ENCODE results near the gene RICTOR.

Gene RICTOR

DNA sequence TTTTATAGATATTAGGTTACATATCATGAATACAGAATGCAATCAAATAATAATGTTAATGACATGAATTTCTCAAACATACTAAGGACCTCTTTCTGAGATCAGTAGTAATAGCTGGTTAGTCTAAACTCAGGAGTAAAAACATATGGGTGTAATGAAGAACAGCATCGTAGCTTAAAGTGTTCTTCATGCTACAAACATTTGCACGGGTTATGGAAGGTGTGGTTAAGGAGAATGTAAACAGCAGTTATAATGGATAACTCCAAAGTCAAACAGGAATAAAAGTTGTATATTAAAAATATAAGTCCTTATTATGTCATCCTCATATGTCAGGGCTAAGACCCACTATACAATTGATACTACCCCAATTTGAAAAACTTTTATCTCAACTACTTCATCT is 112.5 kb downstream of the RICTOR start:
- Histone ChIP-seq H3K9me3 (ENCODE audit: control insufficient read depth, insufficient read depth, low read depth, low read length) (no peaks in the 10 kb centered on the region), H3K36me3 (ENCODE audit: control insufficient read depth in 2 of 2, insufficient read depth in 1 of 2, low read length in 2 of 2) (peaks cover 48 to 67% of the 10 kb centered on the region in 2 experiments), H3K4me1 (ENCODE audit: control insufficient read depth, insufficient read depth, low read length) (no peaks in the 10 kb centered on the region), H3K27ac (ENCODE audit: extremely low read depth, low read depth, low read length) (no peak overlapping the region), H3K4me3 (ENCODE audit: low read depth, low read length) (no peak overlapping the region)
- ChIA-PET POLR2A (no interaction called here), CTCF (interaction anchor here (0.6 to 0.8 kb wide), 3 partner anchors 10 to 756 kb away, joined by 3 read pairs; no protein-coding TSS in a partner anchor)
- TF ChIP-seq ZNF658 (tag by site-specific recombination; IDR thresholded peaks at IDR 0.05) (no peak), ZSCAN23 (tag by site-specific recombination; IDR thresholded peaks at IDR 0.05) (no peak), ZNF677 (tag by site-specific recombination; IDR thresholded peaks at IDR 0.05) (no peak), SP2 (tag by site-specific recombination; IDR thresholded peaks at IDR 0.05) (no peak), ZSCAN18 (tag by site-specific recombination; IDR thresholded peaks at IDR 0.05) (no peak), HOXA7 (CRISPR knock-in tag; IDR thresholded peaks at IDR 0.05; ENCODE audit: borderline replicate concordance) (no peak), ZNF266 (tag by site-specific recombination; IDR thresholded peaks at IDR 0.05; ENCODE audit: low read depth) (no peak)
- TF ChIP-seq, protein P1, sequence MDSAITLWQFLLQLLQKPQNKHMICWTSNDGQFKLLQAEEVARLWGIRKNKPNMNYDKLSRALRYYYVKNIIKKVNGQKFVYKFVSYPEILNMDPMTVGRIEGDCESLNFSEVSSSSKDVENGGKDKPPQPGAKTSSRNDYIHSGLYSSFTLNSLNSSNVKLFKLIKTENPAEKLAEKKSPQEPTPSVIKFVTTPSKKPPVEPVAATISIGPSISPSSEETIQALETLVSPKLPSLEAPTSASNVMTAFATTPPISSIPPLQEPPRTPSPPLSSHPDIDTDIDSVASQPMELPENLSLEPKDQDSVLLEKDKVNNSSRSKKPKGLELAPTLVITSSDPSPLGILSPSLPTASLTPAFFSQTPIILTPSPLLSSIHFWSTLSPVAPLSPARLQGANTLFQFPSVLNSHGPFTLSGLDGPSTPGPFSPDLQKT (IDR thresholded peaks at IDR 0.05; ENCODE audit: borderline replicate concordance, low read depth, low read length): no peak

- TF ChIP-seq ZBTB49 (tag by site-specific recombination; IDR thresholded peaks at IDR 0.05; ENCODE audit: low read depth) (no peak), ZBTB48 (tag by site-specific recombination; IDR thresholded peaks at IDR 0.05) (no peak), ZNF785 (tag by site-specific recombination; IDR thresholded peaks at IDR 0.05) (no peak), GLIS2 (tag by site-specific recombination; IDR thresholded peaks at IDR 0.05) (no peak), ZNF239 (tag by site-specific recombination; IDR thresholded peaks at IDR 0.05) (no peak), ZNF184 (tag by site-specific recombination; IDR thresholded peaks at IDR 0.05) (no peak), SETDB1 (IDR thresholded peaks at IDR 0.05; ENCODE audit: insufficient read length, low read length) (no peak), ZNF658 (tag by site-specific recombination; IDR thresholded peaks at IDR 0.05) (no peak), ZNF560 (tag by site-specific recombination; IDR thresholded peaks at IDR 0.05; ENCODE audit: borderline replicate concordance) (no peak), ZSCAN18 (tag by site-specific recombination; IDR thresholded peaks at IDR 0.05) (no peak), ZSCAN5A (tag by site-specific recombination; IDR thresholded peaks at IDR 0.05) (no peak), ZNF223 (tag by site-specific recombination; IDR thresholded peaks at IDR 0.05) (no peak)
- TF ChIP-seq, protein P2, sequence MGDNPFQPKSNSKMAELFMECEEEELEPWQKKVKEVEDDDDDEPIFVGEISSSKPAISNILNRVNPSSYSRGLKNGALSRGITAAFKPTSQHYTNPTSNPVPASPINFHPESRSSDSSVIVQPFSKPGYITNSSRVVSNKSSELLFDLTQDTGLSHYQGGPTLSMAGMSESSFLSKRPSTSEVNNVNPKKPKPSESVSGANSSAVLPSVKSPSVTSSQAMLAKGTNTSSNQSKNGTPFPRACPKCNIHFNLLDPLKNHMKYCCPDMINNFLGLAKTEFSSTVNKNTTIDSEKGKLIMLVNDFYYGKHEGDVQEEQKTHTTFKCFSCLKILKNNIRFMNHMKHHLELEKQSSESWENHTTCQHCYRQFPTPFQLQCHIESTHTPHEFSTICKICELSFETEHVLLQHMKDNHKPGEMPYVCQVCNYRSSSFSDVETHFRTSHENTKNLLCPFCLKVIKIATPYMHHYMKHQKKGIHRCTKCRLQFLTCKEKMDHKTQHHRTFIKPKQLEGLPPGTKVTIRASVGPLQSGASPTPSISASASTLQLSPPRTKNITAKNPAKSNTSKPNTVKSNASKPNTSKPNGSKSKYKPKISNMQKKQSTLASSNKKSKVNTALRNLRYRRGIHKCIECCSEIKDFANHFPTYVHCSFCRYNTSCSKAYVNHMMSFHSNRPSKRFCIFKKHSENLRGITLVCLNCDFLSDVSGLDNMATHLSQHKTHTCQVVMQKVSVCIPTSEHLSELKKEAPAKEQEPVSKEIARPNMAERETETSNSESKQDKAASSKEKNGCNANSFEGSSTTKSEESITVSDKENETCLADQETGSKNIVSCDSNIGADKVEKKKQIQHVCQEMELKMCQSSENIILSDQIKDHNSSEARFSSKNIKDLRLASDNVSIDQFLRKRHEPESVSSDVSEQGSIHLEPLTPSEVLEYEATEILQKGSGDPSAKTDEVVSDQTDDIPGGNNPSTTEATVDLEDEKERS (tag by site-specific recombination; IDR thresholded peaks at IDR 0.05): no peak
These were observed 120.7 kb downstream of the RICTOR start for GRCh38 chr5:38953426-38954012.

More at GRCh38 chr5:38953426-38954012, 120.7 kb downstream of the RICTOR start:
- ChIA-PET CTCF (no interaction called here), POLR2A (no interaction called here)
- Histone ChIP-seq H3K4me1 (ENCODE audit: control insufficient read depth, insufficient read depth, low read length) (no peaks in the 10 kb centered on the region), H3K27ac (ENCODE audit: extremely low read depth, low read depth, low read length) (no peak overlapping the region), H3K9me3 (ENCODE audit: control insufficient read depth, insufficient read depth, low read depth, low read length) (no peaks in the 10 kb centered on the region), H3K4me3 (ENCODE audit: low read depth, low read length) (no peak overlapping the region), H3K36me3 (ENCODE audit: control insufficient read depth in 2 of 2, insufficient read depth in 1 of 2, low read length in 2 of 2) (peaks cover 48 to 63% of the 10 kb centered on the region in 2 experiments)
